DMS 273 (cell line): ENCODE data around the gene C4orf50.

Source experiments
- DNase-seq: peaks from one replicate; lab custom pipeline; 2025; ENCODE audit not compliant: unreplicated experiment; lab: John Stamatoyannopoulos, UW

The C4orf50 gene

DNA sequence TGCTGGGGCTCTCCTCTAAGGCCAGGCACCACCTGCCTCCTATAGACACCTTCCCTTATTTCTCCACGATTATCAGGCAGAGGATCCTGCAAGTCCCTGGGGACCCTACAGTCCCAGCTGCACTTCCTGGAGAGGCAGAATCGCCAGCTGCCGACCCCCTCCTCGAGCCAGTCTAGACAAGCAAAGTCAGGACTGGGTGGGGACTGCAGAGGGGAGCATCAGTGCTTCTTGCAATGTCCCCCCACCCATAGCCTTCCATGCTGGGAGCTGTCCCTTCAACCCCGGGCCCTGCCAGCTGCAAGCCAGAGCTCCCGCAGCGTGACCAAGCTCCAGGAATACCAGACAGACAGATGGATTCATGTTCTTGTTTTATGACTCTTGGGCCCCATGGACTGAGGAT, 124.0 kb downstream of the C4orf50 start:
- DNase-seq: peak; percentile 57

DNA sequence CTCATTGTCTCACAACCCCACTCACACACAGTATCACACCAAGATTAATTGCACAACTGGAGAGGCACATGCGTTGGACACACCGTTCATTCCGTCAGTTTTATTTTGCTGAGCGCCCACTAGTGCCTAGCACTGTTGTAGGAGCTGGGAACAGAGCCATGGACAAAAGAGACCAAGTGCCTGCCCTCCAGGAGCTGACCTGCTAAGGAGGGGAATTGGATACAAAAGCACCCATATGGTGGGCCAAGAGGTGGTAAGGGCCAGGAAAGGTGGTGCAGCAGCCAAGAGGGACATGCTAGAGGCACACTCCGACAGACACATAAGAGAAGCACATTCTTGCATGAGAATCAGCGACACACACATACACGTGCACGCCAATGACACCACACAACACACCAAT, 124.6 kb downstream of the C4orf50 start:
- peak; percentile 42 for DNase-seq

- DNase-seq: peak; percentile 85
Observed at GRCh38 chr4:5893004-5893580, 125.1 kb downstream of the C4orf50 start, which contains the start of gene CRMP1. CRMP1 (minus strand) TSS chr4:5893086; CDS start chr4:5892969, 117 bp downstream.

- DNase-seq: peak; percentile 61
Observed at GRCh38 chr4:5892323-5893003, 125.8 kb downstream of the C4orf50 start.

GRCh38 chr4:5891563-5892322, 126.5 kb downstream of the C4orf50 start:
- DNase-seq: peak; percentile 28

- DNase-seq: peak; percentile 92
Observed at GRCh38 chr4:5890063-5890727, 128.0 kb downstream of the C4orf50 start.

- DNase-seq: peak; percentile 45
Observed at GRCh38 chr4:5889002-5889696, 129.1 kb downstream of the C4orf50 start.

DNA sequence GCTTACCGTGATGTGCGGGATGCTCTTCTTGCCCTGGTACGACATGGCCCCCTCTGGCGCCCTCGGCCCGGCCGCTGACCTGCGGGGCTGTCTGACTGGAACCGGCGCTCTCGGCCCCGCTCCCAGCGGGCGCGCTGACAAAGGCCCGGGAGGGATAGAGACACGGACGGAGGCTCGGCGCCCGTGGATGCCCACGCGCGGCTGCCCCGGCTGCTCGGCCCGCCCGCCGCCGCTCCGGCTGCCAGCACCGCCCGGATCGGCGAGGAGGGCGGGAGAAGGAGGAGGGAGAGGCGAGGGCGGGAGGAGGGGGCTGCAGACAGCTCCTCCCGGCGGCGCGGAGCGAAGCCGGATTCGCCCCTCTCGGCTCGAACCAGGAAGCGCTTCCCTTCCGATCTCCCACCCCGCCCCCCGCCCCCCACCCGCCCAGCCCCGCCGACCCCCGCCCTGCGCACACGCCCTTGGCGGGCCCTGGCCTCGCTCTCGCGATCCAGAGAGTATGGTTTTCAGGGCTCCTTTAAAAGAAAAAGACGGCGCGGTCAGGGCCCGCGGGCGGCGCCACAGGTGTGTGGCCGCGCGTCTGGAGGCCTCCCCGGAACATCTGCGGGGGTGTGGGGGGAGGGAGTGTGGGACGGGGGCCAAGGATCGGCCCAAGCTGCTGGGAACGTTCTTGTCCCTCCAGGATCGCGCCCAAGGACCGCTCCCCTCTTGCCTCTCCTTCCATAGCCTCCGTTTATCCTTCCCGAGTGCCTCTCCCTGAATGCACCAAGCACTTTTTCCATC, 129.8 kb downstream of the C4orf50 start:
- DNase-seq: peak; percentile 75

- DNase-seq: peak; percentile 8
Observed at GRCh38 chr4:5887361-5888221, 130.6 kb downstream of the C4orf50 start.

GRCh38 chr4:5887011-5887360, 131.2 kb downstream of the C4orf50 start:
- DNase-seq: no peak

DNA sequence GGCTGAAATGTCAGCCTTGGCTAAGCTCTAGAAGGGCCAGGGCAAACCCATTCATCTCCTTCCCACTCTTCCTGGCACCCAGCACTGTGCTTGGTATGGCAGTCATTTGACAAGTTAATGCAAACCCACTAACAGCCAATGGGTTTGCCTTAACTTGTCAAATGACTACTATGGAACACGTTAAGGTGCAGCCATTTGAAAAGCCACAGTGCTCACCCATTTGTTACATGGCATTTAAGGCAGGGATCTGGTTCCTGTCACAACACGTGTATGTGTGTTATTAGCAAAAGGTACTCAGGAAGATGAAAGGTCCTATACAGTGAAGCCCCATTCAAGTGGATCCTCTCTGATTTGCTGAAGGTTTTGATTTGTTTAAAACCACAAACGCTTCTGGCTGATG, 132.5 kb downstream of the C4orf50 start:
- DNase-seq: no peak

DNA sequence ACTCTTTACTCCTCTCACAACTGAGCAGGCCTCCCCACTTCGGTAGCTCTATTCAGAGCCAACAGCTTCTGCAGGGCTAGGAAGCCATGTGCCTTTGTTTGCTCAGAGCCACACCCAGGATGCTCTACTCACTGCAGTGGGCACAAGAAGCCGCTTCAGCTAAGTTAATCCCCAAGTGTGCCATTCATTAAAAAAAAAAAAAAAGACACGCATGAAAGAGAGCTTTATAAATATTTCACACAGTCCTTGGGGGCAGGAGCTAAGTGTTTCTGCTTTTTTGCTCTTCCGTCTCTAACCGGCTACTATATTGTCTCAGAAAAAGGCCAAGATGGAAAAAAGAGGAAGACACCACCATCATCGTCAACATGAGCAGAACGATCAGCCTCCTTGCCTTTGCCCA, 133.4 kb downstream of the C4orf50 start:
- DNase-seq: no peak

DNA sequence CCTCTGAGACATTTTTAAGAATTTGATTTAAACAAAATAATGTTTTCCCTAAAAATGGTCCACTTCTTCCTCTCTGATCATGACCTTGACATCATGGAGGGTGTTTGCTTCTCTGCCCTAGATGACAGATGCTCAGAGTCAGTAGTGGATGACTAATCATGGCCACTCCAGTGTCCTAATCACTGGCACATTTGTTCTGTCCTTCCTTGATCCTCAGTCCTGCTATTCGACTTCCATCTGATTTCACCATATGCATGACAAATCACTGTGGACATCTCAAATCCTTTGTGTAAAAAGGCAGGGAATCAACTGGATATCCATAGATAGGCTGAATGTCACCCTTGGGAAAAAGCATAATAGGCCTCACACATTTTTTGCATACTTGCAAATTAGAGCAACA, 134.3 kb downstream of the C4orf50 start:
- DNase-seq: no peak

GRCh38 chr4:5882947-5883346, 135.3 kb downstream of the C4orf50 start:
- DNase-seq: no peak

GRCh38 chr4:5881340-5881739, 136.9 kb downstream of the C4orf50 start:
- no peak for DNase-seq

DNA sequence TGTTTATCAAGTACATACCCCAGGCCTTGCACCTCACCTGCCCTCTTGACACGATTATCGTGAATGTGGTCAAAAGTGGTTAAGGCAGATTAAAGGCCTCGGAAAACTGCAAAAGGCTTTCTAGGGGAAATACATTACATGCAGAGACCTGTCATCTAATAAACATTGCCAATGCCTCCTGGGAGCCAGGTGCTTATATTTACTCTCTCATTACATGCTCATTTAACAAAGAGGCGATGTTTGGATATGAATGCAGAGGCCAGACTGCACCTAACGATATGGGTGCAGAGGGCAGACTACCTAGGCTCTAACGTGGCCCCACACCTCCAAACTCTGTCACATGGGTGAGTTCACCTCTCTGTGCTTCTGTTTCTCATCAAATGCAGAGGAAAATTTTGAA, 139.9 kb downstream of the C4orf50 start:
- no peak for DNase-seq

DNA sequence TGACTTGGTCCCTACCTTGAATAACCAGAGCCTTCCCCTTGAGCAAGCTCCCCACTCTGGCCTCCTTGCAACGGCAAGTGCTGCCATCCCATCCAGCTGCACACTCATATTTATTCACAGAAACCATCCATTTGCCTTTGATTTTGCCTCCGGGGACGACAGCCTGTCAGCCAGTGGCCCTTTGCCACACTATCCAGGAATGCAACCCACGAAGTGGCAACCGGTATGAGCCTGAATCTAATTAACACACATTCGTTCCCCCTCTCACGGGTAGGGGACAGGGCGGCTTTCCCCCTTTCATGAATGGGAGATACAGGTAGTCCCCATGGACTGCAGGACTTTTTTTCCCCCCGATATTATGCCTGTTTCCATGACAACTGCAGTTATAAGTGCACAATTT, 140.8 kb downstream of the C4orf50 start:
- no peak for DNase-seq

DNA sequence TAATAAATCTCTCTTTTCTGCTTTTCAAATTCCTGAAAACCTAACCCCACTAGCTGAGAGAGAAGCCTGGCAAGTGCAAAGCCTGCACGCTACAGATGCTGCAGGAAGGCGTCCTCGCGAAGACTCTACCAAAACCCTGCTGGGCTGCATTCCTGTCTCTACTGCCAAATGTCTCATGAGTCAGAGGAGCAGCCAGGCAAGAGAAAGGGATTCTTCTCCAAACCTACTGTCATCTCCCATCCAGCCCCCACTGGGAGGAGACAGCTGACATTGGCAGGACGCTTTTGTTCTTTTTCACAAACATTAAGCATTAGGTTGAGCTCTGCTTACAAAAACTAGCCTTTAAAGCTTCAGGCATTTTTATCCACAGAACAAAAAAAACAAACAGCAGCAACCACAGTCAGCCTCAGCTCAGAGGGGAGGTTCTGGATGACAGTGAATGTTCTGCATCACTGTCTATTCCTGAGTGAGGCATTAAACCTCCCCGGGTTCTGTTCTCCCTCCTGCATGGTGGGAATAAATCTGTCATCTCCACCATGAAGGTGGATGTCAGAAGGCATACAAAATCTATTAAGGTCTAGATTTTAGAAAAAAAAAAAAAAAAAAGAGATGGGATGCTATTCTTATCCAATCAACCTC, 143.3 kb downstream of the C4orf50 start:
- DNase-seq: peak; percentile 55

GRCh38 chr4:5870701-5871100, 147.5 kb downstream of the C4orf50 start:
- DNase-seq: peak; percentile 90
